Measurements from ENCODE around the gene SLC3A2. TPM values are rescaled to one million over a fixed set of nuclear protein-coding genes. Genes with fewer than 3 reads are reported as not detected.

Gene SLC3A2
- total RNA-seq, 8 experiments from 2014 or later: 97.8 to 428 (median 211) TPM

GRCh38 chr11:62876712-62877111 is 4.0 kb upstream of the SLC3A2 start:
- in situ Hi-C loops (cut with MboI; ENCODE audit: low pct_unique_long_range_greater_than_20kb in 2 of 9, low sequenced_read_pairs in 9 of 9, unreplicated experiment in 9 of 9): loop anchor here in 1 of 9 experiments (25.0 kb wide), 1 partner anchor 489 kb away; no protein-coding TSS in a partner anchor
- ATAC-seq (replicated peaks in 6 of 8): no peak
- Histone ChIP-seq H3K4me3 (no peak overlapping the region), H3K4me1 (replicated peaks in 1 of 2) (peaks cover 8 to 9% of the 10 kb centered on the region in 2 donors), H3K27ac (no peak overlapping the region)
- WGBS, 10 experiments: 95 to 100% (median 98%) methylated on average over 3 to 6 of the region's 6 CpGs; no CpG with 5 or more reads in 1 of the 10 experiments

DNA sequence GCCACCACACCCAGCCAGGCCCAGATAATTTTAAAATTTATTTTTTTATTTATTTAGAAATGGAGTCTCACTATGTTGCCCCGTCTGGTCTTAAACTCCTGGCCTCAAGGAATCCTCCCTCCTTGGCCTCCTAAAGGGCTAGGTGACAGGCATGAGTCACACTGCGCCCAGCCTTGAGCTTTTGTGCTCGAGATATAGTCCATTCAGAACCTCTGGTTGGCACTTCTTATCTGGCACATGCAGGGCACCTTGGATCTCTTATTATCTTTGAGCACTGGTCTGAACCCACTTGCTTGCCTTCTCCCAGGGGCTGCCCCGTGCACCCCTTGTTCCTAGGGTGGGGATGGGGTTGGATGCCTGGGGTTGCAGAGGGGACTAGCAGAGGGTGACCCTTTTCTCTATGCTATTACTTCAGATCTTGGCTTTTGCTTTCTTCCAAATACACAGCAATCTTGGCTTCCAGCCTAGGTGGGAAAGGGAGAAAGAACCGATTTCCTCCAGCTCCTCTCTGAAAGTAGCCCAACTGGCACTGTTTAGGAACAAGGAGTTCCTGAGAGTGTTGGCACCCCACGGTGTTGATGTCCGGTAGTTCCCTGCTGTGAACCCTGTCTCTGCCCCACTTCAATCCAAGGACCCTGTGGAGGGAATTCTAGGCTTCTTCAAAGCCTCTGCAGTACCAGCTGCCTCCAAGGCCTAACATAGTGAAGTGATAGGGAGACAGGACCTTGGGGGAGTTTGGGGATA is 1.3 kb upstream of the SLC3A2 start:
- in situ Hi-C loops (cut with MboI; ENCODE audit: low pct_unique_long_range_greater_than_20kb in 2 of 9, low sequenced_read_pairs in 9 of 9, unreplicated experiment in 9 of 9): loop anchor here in 1 of 9 experiments (25.0 kb wide), 1 partner anchor 492 kb away; no protein-coding TSS in a partner anchor

DNA sequence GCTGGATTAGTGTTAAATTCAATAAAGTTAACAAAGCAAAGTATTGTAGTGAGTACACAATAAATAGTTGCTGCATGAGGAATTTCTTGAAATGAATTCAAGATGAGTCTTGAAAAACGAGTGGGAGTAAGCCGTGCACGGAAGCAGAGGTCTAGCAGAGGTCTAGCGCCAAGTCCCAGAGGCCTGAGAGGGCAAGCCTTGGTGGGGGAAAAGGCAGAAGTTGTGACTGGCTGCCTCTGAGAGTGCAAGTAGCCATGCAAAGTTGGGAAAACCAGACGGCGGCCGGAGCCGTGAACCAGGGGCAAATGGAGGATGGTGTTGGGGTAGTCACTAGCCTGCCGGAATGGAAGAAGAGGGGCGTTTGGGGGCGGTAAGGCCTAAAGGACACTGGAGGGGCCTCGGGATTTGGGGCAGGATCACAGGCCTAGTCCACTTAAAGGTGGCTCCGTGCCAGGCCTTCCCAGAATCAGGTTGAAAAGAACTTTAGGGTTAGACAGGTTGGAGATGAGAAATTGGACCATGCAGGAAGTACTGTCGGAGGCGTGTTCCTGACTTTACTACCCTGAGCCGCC is 379 bp upstream of the SLC3A2 start:
- WGBS, 10 experiments: 0 to 10% (median 0%) methylated on average over 1 to 12 of the region's 16 CpGs; no CpG with 5 or more reads in 1 of the 10 experiments
- ATAC-seq (replicated peaks in 6 of 8): peak in 7 of 8 experiments; percentile 0 to 4 (median 1)
- peaks cover 28 to 35% of the 10 kb centered on the region in 2 donors for H3K4me1 ChIP-seq (replicated peaks in 1 of 2)
- H3K27ac ChIP-seq: peak overlapping the region; percentile 98
- H3K4me3 ChIP-seq: peak overlapping the region; percentile 80 to 89 (median 86)
- in situ Hi-C loops (cut with MboI; ENCODE audit: low pct_unique_long_range_greater_than_20kb in 2 of 9, low sequenced_read_pairs in 9 of 9, unreplicated experiment in 9 of 9): loop anchor here in 1 of 9 experiments (25.0 kb wide), 1 partner anchor 493 kb away; no protein-coding TSS in a partner anchor

More for the DNA sequence above, 1.3 kb upstream of the SLC3A2 start:
- no peak for ATAC-seq (replicated peaks in 6 of 8)
- Histone ChIP-seq H3K4me3 (peak overlapping the region; percentile 80 to 89 (median 86)), H3K4me1 (replicated peaks in 1 of 2) (peaks cover 20 to 27% of the 10 kb centered on the region in 2 donors), H3K27ac (peak overlapping the region; percentile 98)
- whole genome bisulfite sequencing, 10 experiments: 50 to 94% (median 80%) methylated on average over 1 to 6 of the region's 7 CpGs; no CpG with 5 or more reads in 4 of the 10 experiments

- in situ Hi-C loops (cut with MboI; ENCODE audit: low pct_unique_long_range_greater_than_20kb in 2 of 9, low sequenced_read_pairs in 9 of 9, unreplicated experiment in 9 of 9): loop anchor here in 1 of 9 experiments (25.0 kb wide), 1 partner anchor 495 kb away; no protein-coding TSS in a partner anchor
- ATAC-seq (replicated peaks in 6 of 8): peak in 4 of 8 experiments; percentile 64 to 74 (median 70)
- 0 to 10% (median 0%) methylated on average over 2 to 6 of the region's 21 CpGs; no CpG with 5 or more reads in 3 of the 10 experiments for WGBS, 10 experiments
- H3K4me1 ChIP-seq (replicated peaks in 1 of 2): peaks cover 35 to 48% of the 10 kb centered on the region in 2 donors
- peak overlapping the region; percentile 98 for H3K27ac ChIP-seq
- peak overlapping the region; percentile 80 to 89 (median 86) for H3K4me3 ChIP-seq
These were observed 1.1 kb downstream of the SLC3A2 start for GRCh38 chr11:62881579-62882430.

- 0 to 36% (median 9%) methylated on average over 1 to 5 of the region's 6 CpGs; no CpG with 5 or more reads in 2 of the 10 experiments for WGBS, 10 experiments
These were observed 1.7 kb downstream of the SLC3A2 start for GRCh38 chr11:62882431-62882749.

DNA sequence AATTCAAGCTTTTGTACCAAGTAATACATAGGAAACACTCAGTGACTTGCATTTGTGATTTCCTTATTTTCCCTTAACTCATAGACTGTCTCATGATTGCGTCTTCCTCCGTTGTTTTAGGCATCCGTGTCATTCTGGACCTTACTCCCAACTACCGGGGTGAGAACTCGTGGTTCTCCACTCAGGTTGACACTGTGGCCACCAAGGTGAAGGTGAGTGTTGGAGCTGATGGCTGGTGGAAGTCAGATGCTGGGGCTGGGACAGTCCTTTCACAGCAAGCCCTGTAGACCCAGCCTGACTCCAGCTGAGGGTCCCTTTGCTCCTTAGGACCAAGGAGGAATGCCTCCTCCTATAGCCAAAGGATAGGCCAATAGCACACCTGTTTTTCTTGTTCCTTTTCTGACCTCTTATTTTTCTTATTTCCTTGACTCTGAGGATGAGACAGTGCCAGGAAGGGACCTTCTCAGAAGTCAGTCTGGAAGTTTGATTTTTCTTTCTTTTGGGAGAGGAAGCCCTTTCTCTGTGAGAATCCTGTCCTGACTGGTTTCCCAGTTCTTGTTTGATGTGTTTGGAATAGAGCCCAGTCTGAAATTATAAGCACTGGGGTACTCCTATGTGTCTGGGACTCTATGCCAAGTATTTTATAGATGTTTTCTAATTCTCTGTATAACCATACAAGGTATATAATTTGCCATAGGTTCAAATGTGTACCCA is 2.2 kb downstream of the SLC3A2 start:
- in situ Hi-C loops (cut with MboI; ENCODE audit: low pct_unique_long_range_greater_than_20kb in 2 of 9, low sequenced_read_pairs in 9 of 9, unreplicated experiment in 9 of 9): loop anchor here in 1 of 9 experiments (25.0 kb wide), 1 partner anchor 496 kb away; no protein-coding TSS in a partner anchor
- WGBS, 10 experiments: 44 to 80% (median 57%) methylated on average over 1 to 5 of the region's 5 CpGs; no CpG with 5 or more reads in 5 of the 10 experiments
- Histone ChIP-seq H3K4me1 (replicated peaks in 1 of 2) (peaks cover 37 to 57% of the 10 kb centered on the region in 2 donors), H3K4me3 (peak overlapping the region; percentile 80 to 89 (median 86)), H3K27ac (peak overlapping the region; percentile 98)
- ATAC-seq (replicated peaks in 6 of 8): no peak

More at GRCh38 chr11:62882431-62882749, 1.7 kb downstream of the SLC3A2 start:
- in situ Hi-C loops (cut with MboI; ENCODE audit: low pct_unique_long_range_greater_than_20kb in 2 of 9, low sequenced_read_pairs in 9 of 9, unreplicated experiment in 9 of 9): loop anchor here in 1 of 9 experiments (25.0 kb wide), 1 partner anchor 495 kb away; no protein-coding TSS in a partner anchor
- Histone ChIP-seq H3K27ac (peak overlapping the region; percentile 98), H3K4me1 (replicated peaks in 1 of 2) (peaks cover 37 to 54% of the 10 kb centered on the region in 2 donors), H3K4me3 (peak overlapping the region; percentile 80 to 89 (median 86))
- ATAC-seq (replicated peaks in 6 of 8): no peak

GRCh38 chr11:62883673-62884072 is 3.0 kb downstream of the SLC3A2 start:
- peak overlapping the region; percentile 18 to 98 for H3K27ac ChIP-seq

GRCh38 chr11:62885137-62885750 is 4.5 kb downstream of the SLC3A2 start:
- Histone ChIP-seq H3K4me3 (peak overlapping the region in 1 of 5 donors; percentile 10), H3K27ac (peak overlapping the region in 1 of 2 donors; percentile 13), H3K4me1 (replicated peaks in 1 of 2) (peaks cover 42 to 51% of the 10 kb centered on the region in 2 donors)
- 84 to 100% (median 98%) methylated on average over 1 to 11 of the region's 11 CpGs; no CpG with 5 or more reads in 4 of the 10 experiments for WGBS, 10 experiments
- in situ Hi-C loops (cut with MboI; ENCODE audit: low pct_unique_long_range_greater_than_20kb in 2 of 9, low sequenced_read_pairs in 9 of 9, unreplicated experiment in 9 of 9): loop anchor here in 1 of 9 experiments (25.0 kb wide), 1 partner anchor 498 kb away; no protein-coding TSS in a partner anchor
- no peak for ATAC-seq (replicated peaks in 6 of 8)

More at GRCh38 chr11:62883673-62884072, 3.0 kb downstream of the SLC3A2 start:
- 40 to 90% (median 65%) methylated on average over 1 to 3 of the region's 3 CpGs; no CpG with 5 or more reads in 4 of the 10 experiments for WGBS, 10 experiments
- peaks cover 37 to 57% of the 10 kb centered on the region in 2 donors for H3K4me1 ChIP-seq (replicated peaks in 1 of 2)
- in situ Hi-C loops (cut with MboI; ENCODE audit: low pct_unique_long_range_greater_than_20kb in 2 of 9, low sequenced_read_pairs in 9 of 9, unreplicated experiment in 9 of 9): loop anchor here in 1 of 9 experiments (25.0 kb wide), 1 partner anchor 496 kb away; no protein-coding TSS in a partner anchor
- peak overlapping the region; percentile 80 to 89 (median 86) for H3K4me3 ChIP-seq
- no peak for ATAC-seq (replicated peaks in 6 of 8)

GRCh38 chr11:62888406-62888805 is 7.7 kb downstream of the SLC3A2 start:
- Histone ChIP-seq H3K4me1 (replicated peaks in 1 of 2) (peaks cover 40 to 43% of the 10 kb centered on the region in 2 donors), H3K4me3 (no peak overlapping the region), H3K27ac (no peak overlapping the region)
- in situ Hi-C loops (cut with MboI; ENCODE audit: low pct_unique_long_range_greater_than_20kb in 2 of 9, low sequenced_read_pairs in 9 of 9, unreplicated experiment in 9 of 9): loop anchor here in 1 of 9 experiments (25.0 kb wide), 1 partner anchor 501 kb away; no protein-coding TSS in a partner anchor
- 60 to 100% (median 92%) methylated on average over 1 to 5 of the region's 14 CpGs; no CpG with 5 or more reads in 3 of the 10 experiments for WGBS, 10 experiments
- ATAC-seq (replicated peaks in 6 of 8): peak in 3 of 8 experiments; percentile 3 to 13 (median 8)

DNA sequence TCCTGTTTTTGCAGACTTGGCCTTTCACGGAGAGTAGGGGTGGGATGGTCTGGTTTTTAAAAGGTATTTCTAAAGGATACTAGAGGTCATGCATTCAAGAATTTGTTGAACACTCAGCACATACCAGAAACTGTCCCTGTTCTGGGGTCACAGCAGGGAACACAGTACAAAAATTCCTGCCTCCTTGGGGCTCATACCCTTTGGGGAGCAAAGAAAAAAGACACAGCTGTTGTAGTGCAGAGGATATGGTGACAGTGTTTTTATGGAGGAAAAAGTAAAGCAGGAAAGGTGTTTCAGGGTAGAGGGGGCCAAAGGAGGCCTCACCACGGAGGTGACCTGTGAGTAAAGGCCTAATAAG is 8.4 kb downstream of the SLC3A2 start:
- Histone ChIP-seq H3K27ac (no peak overlapping the region), H3K4me3 (no peak overlapping the region), H3K4me1 (replicated peaks in 1 of 2) (peaks cover 33 to 36% of the 10 kb centered on the region in 2 donors)
- 0 to 100% (median 71%) methylated on average over 1 to 2 of the region's 2 CpGs; no CpG with 5 or more reads in 4 of the 10 experiments for WGBS, 10 experiments
- in situ Hi-C loops (cut with MboI; ENCODE audit: low pct_unique_long_range_greater_than_20kb in 2 of 9, low sequenced_read_pairs in 9 of 9, unreplicated experiment in 9 of 9): loop anchor here in 1 of 9 experiments (25.0 kb wide), 1 partner anchor 502 kb away; no protein-coding TSS in a partner anchor
- ATAC-seq (replicated peaks in 6 of 8): peak in 2 of 8 experiments; percentile 8 to 11

Measured in motor neuron (in vitro differentiated cells).